Cerebellar cortex (tissue), 1 donor: Measurements from ENCODE around the gene C13orf46.
A peak's percentile ranks its signal among the peaks of the same experiment; 100 is the strongest.

Experiments used
- DNase-seq: peaks from one replicate; pipeline ENCODE4 v3.0.0-alpha.2; 2015; ENCODE audit warnings: low spot score

The C13orf46 gene

DNA sequence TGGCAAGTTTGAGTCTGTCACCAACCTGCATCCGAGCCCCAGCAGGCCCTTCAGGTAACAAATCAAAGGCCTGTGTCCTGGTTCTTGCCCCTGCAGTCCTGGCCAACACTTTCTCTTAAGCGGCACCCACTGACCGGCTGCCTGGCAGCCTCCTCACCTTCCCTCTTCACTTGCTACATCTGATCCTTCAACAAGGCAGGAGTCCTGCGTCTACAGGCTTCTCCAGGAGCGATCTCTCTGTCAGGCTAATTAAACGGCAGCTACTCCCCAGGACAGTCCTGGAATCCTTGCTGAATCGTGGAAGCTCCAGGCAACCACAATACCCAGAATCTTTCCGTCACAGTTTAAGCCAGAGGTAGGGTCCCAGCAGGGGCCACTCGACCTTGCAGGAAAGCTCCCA lies 68.9 kb downstream of the C13orf46 start:
- DNase-seq, result no peak

DNA sequence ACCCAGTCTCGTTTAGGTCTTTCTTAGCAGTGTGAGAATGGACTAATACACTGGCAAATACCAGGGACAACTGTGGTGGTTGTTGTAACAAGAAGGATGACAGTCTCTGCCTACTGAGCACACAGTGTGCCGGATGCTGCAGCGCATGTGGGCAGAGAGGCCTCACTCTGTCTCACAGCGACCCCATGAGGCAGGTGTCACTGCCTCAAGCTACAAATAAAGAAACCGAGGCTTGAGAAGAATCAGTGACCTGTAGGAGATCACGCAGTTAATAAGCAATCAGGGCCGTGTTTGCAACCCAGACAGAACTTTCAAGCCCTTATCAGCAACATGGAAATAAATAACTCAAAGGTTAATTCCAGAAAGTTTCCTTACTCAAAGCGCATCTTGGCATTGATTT lies 69.5 kb downstream of the C13orf46 start:
- peak; percentile 16 for DNase-seq

DNA sequence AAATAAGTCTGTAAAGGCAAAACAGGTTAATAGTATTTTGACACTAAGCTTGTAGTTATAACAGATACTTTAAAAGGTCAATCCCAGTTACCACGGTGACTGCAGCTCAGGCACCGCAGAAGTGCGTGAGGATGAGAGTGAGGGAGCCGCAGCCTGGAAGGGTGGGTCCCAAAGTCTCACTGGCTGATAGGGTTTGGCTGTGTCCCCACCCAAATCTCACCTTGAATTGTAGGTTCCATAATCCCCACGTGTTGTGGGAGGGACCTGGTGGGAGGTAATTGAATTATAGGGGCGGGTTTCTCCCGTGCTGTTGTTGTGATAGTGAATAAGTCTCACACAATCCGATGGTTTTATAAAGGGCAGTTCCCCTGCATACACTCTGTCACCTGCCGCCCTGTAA lies 70.0 kb downstream of the C13orf46 start:
- no peak for DNase-seq
